GM19463 (cell line): ENCODE measurements around the gene TRMT61B.
A peak's percentile ranks its signal among the peaks of the same experiment; 100 is the strongest.

Experiments
- ATAC-seq: cut with Tn5 transposase; IDR thresholded peaks from one replicate; pipeline ENCODE4 v1.9.1; 2021; ENCODE audit warnings: mild to moderate bottlenecking, moderate library complexity; ENCODE audit not compliant: unreplicated experiment

Gene TRMT61B

DNA sequence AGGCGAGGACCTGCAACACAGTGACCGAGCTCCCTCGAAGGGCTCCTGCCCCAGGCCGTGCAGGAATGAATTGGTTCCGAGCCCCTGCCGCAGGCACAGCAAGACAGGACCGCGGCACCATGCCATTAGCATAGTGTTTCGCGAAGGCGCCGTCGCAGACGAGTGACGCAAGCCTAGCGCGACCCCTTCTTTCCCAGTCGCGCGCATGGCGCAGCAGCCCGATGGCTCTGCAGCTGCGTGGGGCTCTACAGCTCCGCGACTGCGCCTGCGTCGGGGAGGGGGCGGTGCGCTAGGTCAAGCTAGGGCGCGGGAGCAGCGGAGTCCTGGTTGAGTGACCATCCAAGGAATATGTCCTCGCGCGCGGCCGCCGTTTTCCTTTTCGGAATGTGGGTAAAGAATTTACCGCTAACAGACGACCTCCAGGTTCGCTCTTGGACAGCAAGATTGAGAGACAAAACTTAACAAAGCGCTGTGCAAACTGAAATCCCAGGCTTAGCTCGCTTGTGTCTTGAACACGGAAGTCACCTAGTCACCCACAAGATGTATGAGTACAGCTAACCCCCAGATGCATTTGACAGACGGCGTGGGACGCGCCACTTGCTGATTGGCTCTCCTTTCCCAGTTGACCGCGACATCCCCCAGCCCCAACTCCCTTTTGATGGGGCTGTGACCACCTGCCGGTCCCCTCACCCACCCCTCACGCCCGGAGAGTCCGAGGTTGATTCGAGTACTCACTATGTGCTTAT lies at the start of gene TRMT61B:
TRMT61B (minus strand) TSS at position 164 of the 746 bp plus-strand sequence; CDS start at position 132, 32 bp downstream.
- peak; percentile 98 for ATAC-seq

DNA sequence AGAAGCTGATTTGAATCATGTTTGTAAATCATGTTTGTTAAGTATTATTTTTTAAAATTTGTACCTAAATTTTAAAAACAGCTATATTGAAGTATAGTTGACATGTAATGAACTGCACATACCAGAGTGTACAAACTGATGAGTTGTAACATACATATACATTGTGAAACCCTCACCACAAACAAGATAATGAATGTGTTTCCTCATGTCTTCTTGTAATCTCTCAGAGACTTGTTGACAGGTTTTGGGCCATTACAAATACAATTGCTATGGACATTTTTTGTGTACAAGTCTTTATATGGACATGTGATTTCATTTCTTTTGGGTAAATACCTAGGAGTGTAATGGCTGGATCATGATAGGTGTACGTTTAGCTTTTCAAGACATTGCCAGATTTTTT lies 45.8 kb upstream of the TRMT61B start:
- ATAC-seq, result no peak

DNA sequence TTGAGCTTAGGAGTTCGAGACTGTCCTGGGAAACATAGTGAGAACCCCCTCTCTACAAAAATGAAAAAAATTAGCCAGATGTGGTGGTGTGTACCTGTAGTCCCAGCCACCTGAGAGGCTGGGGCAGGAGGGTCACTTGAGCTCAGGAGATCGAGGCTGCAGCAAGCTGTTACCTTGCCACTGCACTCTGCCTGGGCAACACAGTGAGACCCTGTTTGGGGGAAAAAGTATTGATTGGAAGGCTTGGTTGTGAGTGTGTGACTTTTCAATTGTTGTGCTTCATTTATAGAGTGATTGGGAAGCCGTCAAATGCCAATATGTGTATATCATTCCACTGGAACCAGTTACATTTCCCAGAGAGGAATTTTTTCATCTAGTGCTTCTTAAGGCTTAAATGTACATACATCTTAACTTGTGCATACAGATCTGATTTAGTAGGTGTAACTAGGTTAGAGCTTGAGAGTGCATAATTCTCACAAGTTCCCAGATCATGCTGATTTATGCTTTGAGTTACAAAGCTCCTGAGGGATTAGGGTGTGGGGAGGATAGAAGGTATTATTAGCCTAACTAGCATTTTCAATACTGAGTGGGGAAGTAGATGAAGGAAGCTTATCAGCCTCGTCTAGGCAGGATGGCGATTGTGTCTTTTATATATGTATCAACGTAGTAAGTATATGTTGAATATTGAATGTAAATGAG lies 39.7 kb upstream of the TRMT61B start:
- no peak for ATAC-seq

DNA sequence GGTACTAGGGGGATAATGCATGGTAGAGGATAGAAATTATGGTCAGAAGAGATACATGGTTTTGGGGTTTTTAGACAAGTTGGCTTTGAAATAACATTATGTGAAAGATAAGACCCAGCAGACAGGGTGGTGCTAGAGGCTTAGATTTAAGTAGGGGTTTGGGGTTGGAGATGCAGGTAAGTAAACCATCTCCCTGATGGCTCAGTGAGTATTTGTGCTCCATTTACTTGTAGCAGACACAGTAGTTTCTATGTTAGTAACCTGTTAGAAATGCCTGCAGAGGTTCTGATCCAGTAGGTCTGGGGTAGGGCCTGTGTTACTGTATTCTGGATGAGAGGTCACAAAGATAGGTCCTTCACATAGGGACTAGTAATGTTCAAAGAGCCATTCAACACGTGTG lies 38.1 kb upstream of the TRMT61B start:
- no peak for ATAC-seq

DNA sequence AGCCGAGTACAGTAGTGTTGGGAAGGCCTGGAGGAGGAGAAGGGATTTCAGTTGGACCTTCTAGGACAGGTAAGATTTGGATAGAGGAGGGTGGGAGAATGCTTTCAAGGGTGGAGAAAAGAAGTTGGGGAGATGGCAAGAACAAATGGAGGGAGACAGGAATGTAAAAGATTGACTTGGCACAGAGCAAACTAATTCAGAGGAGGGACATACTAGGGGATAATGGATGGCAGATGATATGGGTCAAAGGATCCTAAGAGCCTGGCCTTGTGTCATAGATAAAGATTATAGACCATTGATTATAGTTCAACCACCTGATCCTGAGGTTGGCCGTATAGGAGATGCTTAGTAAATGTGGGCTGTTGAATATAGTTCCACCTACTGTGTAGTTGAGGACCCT lies 36.7 kb upstream of the TRMT61B start:
- ATAC-seq, result no peak

DNA sequence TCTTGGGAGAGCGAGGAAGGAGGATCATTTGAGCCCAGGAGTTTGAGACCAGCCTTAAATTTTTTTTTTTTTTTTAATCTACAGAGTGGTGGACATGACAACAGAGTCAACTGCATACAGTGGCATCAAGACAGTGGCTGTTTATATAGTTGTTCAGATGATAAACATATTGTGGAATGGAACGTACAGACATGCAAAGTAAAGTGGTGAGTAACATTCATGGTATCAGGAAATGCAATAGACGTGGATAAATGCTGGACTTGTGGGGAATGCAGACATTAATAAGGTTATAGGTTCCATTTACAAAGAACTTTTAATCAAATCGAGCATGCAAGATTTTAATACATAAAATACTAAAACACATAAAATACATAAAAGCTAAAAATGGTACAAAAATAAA lies 36.3 kb upstream of the TRMT61B start:
- no peak for ATAC-seq

DNA sequence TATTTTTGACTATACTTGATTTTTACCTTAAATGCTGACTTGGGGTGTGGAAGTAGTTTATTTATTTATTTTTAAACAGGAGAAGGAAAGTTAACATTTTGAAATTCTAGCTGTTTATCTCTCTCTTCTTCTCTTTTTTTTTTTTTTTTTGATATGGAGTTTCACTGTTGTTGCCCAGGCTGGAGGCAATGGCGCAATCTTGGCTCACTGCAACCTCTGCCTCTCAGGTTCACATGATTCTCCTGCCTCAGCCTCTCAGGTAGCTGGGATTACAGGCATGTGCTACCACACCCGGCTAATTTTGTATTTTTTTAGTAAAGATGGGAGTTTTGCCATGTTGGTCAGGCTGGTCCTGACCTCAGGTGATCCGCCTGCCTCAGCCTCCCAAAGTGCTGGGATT lies 35.4 kb upstream of the TRMT61B start:
- ATAC-seq, result no peak

DNA sequence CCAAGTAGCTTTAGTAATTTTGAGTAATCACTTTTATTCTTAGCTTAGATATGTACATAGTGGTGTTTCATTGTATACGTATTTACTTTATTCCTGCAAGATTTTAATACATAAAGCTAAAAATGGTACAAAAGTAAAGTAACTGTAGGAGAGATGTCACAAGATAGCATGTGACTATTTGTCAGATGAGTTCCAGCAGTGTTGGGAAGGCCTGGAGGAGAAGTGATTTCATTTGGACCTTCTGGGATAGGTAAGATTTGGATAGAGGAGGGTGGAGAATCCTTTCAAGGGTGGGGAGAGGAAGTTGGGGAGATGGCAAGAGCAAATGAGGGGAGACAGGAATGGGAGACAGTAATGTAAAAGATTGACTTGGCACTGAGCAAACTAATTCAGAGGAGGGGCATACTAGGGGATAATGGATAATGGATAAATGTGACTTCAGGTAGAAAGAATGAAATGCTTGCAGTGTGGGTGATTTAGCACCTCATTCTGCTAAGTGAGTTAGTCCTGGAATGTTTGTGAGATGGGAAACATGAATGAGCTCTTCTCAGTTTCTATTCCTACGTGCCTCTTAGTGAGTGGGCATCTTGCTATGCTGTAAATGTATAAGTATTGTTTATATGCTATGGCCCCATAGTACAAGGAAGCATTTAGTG lies 34.8 kb upstream of the TRMT61B start:
- no peak for ATAC-seq

DNA sequence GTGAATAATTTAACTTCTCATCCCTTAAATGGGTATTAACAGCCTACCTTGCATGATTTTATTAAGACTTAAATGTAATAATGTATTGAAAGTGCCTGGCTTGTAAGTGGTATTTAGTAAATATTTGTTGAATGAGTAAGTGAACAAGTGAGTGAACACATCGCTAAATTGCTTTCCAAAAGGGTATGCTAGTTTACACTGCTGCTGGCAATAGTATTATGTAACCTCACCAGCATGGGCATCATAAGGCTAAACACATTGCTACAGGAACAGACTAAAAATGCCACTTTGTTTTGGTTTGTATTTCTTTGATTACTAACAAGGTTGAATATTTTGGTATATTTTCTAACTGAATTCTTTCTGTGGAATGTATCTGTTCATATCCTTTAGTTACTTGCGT lies 34.2 kb upstream of the TRMT61B start:
- ATAC-seq, result no peak

DNA sequence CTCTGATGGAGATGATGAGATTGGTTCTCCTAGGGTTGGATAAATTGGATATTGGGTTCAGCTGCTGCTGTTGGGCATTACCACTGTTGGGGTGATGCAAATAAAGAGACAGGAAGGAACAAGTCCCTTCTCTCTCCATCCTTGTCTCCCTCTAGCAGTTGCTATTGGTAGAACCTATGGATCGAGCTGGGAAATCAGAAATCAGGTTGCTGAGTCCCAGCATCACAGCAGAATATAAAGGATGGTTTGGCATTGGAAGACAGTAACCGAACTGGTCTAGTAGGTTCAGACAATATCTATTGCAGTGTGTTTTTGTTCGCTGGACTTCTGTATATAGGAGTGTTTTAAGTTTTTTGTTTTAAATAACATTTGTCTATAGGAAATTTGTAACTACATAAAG lies 32.5 kb upstream of the TRMT61B start:
- no peak for ATAC-seq

DNA sequence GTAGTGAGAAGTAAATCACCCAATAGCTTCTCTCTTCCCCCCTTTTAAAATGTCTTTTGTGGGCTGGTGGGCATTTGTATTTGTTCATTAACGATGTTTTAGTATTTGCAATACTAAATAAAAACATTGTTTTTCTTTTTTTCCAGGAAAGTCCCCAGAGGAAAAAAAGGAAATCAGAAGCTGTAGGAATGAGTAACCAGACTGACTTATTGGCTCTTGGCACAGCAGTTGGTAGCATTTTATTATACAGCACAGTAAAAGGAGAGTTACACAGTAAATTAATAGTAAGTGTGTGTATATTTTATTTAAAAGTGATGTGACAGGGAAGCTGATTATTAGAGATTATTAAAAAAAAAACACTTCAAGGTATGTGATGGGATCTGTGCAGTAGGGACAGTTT lies 31.7 kb upstream of the TRMT61B start:
- ATAC-seq, result no peak

DNA sequence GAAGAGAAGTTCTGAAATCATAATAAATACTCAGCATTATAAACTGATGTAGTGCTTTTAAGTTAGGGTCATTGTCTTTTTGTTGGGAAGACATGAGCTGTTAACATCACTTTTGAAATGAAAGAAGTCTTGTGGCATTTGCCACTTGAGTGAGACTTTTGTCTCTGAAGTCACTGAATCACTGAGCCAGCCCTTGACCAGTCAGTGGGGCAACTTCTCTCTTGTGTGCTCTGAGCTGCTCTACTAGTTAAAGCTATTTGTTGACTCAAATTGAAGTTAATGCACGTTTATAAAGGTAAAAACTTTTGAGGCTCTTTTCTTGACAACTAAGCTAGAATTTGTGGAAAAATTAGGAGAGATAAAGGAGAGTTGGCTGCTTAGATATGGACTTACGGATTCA lies 31.1 kb upstream of the TRMT61B start:
- no peak for ATAC-seq

DNA sequence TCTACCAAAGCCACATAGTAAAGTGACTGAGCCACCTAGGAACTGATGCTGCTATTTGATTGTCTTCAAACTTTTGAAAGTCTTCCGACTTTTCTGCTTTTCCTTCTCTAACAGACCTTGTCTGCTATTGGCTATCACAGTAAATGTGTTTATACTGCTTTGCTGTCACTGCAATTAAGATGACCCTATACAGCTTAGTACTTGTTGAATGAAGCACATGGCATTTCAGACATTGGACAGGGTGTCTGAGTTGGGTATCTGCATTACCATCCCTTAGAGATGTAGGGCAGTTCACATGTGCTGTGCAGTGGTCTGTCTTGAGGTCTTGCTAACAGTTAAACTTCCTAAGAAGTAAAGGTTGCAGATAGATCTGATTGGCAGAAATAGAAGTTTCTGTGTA lies 27.9 kb upstream of the TRMT61B start:
- ATAC-seq, result no peak

DNA sequence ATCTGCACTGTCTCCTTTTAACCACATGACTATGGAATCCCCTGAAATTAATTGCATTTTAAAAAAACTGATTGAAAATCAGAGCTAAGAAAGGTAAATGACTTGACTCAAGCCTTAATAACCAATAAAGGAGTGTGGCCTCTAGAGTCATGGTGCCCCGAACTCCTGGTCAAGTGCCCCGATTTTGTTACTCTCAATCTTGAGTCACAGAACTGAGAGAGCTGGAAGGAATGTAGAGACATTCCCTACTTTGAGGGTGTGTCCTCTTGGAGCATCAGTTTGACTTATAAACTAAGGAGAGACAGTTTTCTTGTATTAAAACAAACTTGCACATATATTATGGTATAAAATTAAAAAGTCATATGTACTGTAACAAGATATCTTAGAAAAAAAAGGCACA lies 26.8 kb upstream of the TRMT61B start:
- no peak for ATAC-seq

DNA sequence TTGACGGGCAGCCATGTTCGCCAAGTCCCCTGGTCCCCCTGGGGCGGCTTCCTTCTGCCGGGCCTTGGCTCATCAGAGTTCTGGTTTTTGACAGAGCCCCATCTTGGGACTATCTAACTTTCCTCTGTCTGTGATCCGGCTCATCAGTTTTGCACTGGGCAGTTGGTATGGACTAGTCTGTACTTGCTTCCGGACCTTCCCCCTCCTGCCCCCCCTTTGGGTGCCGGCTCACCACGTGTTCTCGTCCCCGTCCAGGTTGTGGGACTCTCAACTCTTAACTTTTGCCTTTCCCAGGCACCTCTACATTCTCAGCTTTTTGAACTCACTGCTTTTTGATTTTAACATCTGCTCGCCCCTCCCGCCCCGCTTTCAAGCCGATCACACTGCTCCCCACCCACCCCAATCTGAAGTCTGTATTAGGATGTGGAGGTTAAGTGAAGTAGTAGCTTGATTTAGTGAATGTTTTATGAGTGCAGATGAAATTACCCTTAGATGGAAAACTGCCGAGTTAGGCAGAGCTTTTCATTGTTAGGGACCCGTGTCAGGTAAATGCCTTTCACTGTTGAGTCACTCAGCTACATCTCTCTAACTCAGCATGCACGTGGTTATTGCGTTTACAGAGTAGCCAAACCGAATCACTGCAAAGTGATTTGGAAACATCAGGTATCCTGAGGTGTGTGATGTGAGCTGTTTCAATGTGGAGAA lies 25.2 kb upstream of the TRMT61B start:
- peak; percentile 21 for ATAC-seq

DNA sequence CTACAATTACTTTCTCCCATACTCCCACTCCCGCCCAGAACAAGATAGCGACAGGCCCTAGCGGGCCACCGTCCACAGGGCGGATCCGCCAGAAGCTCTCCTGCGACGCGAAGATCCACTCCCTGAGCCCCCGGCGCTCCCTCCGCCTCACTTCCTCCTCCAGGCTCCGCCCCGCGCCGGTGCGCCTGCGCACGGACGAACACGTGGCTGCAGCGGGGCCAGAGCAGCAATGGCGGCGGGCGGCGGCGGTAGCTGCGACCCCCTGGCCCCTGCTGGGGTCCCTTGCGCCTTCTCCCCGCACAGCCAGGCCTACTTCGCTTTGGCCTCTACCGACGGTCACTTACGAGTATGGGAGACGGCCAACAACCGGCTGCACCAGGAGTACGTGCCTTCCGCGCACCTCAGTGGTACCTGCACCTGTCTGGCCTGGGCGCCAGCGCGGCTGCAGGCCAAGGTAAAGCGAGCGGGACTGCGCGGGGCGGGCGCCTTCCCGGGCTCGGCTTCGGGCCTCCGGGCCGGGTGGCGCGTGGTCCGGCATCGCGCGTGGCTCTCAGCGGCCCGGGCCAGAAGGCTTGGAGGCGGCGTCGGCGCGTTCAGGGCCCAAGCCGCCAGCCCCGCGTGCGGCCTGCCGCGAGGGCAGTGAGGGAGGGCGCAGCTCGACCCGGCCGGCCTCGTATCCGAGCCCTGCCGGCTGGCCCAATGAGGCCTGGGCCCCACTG lies 24.5 kb upstream of the TRMT61B start, which contains the start of gene WDR43:
WDR43 (plus strand) TSS at position 198 of the 719 bp plus-strand sequence; CDS start at position 230, 32 bp downstream.
- peak; percentile 89 for ATAC-seq

DNA sequence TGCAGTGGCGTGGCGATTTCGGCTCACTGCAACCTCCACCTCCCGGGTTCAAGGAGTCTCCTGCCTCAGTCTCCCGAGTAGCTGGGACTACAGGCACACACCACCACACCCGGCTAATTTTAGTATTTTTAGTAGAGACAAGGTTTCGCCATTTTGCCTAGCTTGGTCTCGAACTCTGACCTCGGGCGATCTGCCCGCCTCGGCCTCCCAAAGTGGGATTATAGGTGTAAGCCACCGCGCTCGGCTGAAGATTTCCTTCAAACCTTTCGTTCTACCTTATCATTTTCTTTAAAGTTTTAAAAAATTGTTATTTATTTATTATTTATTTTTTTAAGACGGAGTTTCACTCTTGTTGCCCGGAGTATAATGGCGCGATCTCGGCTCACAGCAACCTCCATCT lies 23.4 kb upstream of the TRMT61B start:
- no peak for ATAC-seq

DNA sequence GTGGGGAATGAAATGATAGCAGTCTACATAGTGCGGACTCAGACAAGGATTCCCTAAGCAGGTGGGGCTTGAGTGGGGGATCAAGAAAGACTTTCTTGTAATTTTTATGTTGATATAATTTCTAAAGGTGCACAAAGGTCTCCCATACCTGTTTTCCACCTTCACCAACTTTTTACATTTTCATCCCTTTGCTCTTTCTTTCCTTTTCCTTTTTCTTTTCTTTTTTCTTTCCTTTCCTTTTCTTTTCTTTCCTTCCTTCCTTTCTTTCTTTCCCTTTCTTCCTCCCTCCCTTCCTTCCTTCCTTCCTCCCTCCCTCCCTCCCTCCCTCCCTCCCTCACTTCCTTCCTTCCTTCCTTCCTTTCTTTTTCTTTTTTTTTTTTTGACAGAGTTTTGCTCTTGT lies 10.1 kb upstream of the TRMT61B start:
- ATAC-seq, result no peak

DNA sequence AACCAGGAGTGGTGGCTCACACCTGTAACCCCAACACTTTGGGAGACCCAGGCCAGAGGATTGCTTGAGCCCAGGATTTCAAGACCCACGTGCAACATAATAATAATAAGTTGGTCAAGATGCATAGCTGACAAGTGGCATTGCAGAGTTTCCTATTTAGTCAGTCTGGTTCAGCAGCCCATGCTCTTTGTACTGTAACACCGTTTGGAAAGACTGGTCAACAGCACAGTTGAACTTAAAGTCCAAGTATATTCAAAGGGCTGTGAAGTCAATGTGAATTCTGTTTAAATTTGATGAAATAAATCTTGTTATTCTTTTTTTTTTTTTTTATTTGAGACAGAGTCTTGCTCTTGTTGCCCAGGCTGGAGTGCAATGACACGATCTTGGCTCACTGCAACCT lies 1.5 kb upstream of the TRMT61B start:
- ATAC-seq, result no peak

DNA sequence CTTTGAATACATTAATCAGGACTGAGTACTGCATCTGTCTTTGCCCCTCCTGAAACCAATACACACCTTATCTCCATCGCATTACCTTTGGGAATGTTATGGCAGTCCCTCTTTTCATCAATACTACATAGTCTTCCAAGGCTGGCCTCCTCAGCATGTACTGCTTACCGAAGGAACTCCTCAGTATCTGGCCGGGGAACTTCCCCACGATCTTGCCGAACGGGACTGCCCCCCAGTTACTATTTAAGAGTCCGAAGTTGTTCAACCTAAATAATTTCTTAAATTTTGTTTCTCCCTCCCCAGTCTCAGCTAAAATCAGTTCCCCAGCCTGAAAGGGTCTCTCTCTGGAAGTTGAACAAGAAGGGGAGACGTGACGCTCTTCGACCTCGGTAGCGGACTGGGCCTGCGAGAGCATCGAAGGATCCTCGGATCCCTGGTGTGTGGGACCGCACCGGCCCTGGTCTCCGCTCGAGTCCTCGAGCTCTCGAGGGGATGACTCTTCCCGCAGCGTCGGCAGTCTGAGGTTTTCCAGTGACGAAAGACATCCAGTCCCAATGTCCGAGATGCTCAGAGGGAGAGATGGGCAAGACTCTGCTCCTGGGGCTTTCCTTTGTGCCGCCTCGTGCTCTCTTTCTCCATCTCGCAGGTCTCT lies 489 bp downstream of the TRMT61B start:
- ATAC-seq, result peak; percentile 18
